ENCODE results near the gene MLLT6.

MLLT6 gene

DNA sequence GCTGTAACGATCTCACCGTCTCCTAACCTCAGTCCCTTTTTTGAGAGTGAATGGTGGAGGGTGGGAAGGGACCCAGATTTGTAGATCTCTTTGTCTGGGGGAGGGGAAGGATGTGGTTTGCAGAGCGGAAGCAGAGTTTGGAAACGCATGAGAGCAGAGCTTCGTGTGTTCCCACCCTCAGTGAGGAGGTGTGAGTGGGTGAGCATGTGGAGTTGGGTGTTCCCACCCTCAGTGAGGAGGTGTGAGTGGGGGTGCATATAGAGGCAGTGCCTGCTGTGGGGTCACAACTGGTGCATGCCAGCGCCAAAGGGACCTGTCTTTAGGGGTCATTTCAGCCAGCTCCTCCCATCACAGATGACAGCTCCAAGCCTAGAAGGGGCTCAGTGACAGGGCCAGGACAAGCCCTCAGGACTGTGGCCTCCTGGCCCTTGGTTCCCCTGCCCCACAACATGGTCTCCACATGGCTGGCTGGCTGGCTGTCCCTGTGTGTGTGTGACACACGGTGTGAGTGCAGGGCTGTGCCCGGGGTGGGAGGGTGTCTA, 23.3 kb downstream of the MLLT6 start:
- TF ChIP-seq, protein P1, sequence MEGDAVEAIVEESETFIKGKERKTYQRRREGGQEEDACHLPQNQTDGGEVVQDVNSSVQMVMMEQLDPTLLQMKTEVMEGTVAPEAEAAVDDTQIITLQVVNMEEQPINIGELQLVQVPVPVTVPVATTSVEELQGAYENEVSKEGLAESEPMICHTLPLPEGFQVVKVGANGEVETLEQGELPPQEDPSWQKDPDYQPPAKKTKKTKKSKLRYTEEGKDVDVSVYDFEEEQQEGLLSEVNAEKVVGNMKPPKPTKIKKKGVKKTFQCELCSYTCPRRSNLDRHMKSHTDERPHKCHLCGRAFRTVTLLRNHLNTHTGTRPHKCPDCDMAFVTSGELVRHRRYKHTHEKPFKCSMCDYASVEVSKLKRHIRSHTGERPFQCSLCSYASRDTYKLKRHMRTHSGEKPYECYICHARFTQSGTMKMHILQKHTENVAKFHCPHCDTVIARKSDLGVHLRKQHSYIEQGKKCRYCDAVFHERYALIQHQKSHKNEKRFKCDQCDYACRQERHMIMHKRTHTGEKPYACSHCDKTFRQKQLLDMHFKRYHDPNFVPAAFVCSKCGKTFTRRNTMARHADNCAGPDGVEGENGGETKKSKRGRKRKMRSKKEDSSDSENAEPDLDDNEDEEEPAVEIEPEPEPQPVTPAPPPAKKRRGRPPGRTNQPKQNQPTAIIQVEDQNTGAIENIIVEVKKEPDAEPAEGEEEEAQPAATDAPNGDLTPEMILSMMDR (IDR thresholded peaks at IDR 0.05; ENCODE audit: insufficient read depth, low read length, missing control alignments) = no peak
- no peak for DNase-seq (ENCODE audit: low read depth, low spot score)
- ChIA-PET CTCF (interaction anchor here (0.9 to 2.9 kb wide), 8 partner anchors 9 to 52 kb away, joined by 3 to 23 read pairs (median 8); partner anchors contain the start of genes EPOP and PSMB3), POLR2A (interaction anchor here (0.6 kb wide), 1 partner anchor 22 kb away, joined by 3 read pairs; no protein-coding TSS in a partner anchor)
- no peak overlapping the region for H3K4me3 ChIP-seq (ENCODE audit: low read depth, low read length)

DNA sequence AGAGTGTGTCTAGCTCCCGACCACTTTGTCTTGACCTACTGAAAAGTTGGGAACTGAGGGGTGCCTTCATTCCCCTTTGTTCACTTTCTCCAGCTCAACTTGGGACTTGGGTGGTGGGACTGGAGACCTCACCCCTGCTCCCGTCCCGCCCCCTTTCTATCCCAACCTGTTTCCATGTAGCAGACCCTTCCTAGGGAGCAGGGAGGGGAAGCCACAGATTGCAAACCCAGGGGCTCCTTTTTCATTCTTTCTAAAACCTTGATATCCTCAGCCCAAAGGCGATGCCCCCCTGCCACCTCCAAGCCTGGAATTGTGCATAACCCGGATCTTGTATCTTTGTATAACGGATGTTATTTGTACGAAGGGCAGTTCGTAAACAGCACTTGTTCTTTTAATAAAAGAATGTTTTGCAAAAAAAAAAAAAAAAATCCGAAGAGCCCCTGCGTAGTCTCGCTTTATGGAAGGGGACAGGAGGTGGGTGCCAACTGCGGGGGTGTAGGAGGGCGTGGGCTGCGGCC, 24.4 kb downstream of the MLLT6 start:
- ChIA-PET CTCF (interaction anchor here (0.8 to 2.9 kb wide), 11 partner anchors 8 to 424 kb away, joined by 3 to 23 read pairs (median 5); partner anchors contain the start of genes EPOP and PSMB3), POLR2A (interaction anchor here (0.6 kb wide), 1 partner anchor 527 kb away, joined by 3 read pairs; no protein-coding TSS in a partner anchor)
- H3K4me3 ChIP-seq (ENCODE audit: low read depth, low read length) = peak overlapping the region; percentile 77
- TF ChIP-seq, protein P1 (IDR thresholded peaks at IDR 0.05; ENCODE audit: insufficient read depth, low read length, missing control alignments) = no peak
- DNase-seq (ENCODE audit: low read depth, low spot score) = no peak

DNA sequence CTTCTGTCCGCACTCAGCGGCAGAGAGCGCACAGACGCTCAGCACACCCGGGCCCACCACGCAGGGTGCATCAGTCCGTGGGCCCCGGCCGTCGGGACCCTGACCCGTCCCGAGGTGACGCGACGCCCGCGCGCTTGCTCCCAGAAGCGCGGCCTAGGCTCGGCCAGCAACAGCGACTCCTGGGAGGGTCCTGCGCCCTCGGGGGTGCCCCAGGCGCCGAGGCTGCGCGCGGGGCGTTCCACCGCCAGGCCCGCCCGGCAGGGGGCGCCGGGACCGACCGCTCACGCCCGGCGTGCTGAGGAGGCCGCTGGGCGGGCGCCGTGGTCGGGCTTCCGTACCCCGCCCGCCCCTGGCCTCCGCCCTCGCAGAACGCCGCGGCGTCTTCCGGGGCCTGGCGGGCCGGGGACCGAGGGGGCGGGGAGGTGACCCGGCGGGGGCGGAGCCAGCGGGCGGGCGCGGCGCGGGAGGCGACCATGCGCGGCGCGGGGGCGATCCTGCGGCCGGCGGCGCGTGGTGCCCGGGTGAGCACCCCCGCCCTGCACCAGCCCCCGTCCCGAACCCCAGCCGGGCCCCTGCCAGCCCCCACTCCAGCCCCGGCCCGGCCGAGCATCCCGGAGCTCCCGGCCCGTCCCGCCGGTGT, 24.9 kb downstream of the MLLT6 start, which contains the start of gene CISD3:
Gene CISD3 (plus strand): TSS at position 456 of the 640 bp plus-strand sequence. CDS start 18 bp downstream, at position 474.
- CTCF ChIA-PET = interaction anchor here (0.8 to 2.6 kb wide), 11 partner anchors 8 to 423 kb away, joined by 3 to 22 read pairs (median 3); partner anchors contain the start of genes EPOP and PLXDC1
- POLR2A ChIA-PET = interaction anchor here (1.0 kb wide), 2 partner anchors 140 to 154 kb away, joined by 4 read pairs; partner anchors contain the start of gene LASP1
- DNase-seq (ENCODE audit: low read depth, low spot score) = no peak
- H3K4me3 ChIP-seq (ENCODE audit: low read depth, low read length) = peak within 1 kb of the TSS; percentile 77
- TF ChIP-seq, protein P1 (IDR thresholded peaks at IDR 0.05; ENCODE audit: insufficient read depth, low read length, missing control alignments) = peak; percentile 56

DNA sequence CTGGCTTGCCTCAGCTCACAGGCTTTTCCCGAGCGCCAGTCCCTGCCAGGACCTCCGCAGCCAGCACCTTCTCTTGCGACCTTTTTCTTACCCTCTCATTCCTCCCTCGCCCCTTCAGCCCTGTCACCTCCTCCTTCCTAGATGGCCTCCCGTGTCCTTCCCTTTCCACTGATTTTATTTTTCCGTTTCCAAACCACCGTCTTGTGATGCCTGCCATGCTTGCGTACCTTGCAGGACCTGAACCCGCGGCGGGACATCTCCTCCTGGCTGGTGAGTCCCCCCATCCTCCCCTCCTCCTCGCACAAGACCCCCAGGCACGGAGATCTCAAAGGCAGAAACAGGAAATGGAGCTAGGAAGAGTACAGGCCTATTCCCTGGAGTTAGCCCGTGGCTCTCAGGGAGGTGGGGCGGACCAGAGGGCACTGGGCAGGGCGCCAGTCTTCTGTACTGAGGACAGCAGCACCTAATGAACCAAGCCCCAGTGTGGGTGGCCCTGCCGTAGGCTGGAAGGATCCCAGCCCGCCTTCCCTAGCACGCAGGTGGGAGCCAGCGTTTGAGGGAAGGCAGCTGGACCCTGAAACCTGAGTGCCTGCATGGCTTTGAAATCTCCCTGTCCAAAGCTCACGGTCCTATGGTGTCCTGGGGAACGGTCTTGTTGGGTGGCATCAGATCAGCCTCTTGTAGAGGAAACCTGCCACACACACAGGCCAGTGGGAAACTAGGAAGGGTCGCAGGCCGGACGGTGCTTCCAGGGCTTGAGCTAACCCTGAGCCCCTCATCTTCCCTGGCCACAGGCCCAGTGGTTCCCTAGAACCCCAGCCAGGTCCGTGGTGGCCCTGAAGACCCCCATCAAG, 25.7 kb downstream of the MLLT6 start:
- POLR2A ChIA-PET = interaction anchor here (1.0 kb wide), 2 partner anchors 139 to 153 kb away, joined by 4 read pairs; partner anchors contain the start of gene LASP1
- peak overlapping the region; percentile 77 for H3K4me3 ChIP-seq (ENCODE audit: low read depth, low read length)
- TF ChIP-seq, protein P1 (IDR thresholded peaks at IDR 0.05; ENCODE audit: insufficient read depth, low read length, missing control alignments) = no peak
- no peak for DNase-seq (ENCODE audit: low read depth, low spot score)
- CTCF ChIA-PET = interaction anchor here (0.9 to 2.3 kb wide), 11 partner anchors 9 to 421 kb away, joined by 3 to 22 read pairs (median 3); partner anchors contain the start of genes EPOP, PLXDC1 and PSMB3

DNA sequence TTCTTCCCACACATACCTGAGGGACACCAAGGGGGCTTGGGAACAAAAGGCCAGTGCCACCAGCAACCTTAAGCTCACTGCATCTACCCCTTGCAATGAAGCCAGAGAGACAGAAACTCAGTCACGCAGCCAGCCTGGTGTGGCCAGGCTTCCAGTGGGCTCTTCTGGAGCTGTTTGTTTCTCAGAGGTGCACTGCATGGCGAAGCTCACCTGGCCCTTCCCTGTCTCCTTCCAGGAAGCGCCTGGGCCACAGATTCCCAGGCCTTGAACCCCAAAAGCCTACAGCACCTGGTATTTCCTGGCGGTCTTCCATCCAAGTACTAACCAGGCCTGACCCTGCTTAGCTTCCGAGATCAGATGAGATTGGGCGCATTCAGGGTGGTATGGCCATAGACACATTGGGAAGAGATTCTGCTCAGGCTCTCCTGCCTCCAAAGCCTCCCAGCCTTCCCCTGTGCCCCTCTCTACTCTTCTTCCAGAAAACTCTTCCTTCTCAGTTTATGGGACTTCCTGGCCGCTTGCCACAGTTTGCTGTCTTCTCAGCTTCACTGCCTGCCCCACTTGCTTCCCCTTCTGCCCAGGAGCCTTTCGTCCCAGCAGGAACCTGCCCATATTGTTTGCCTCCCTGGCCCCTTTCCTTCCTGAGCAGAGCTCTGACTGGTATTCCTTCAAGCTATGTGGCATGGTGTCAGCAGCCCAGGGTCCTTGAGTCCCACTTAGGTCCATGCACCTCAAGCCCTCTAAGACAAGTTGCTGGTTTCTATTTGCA, 26.6 kb downstream of the MLLT6 start:
- TF ChIP-seq, protein P1 (IDR thresholded peaks at IDR 0.05; ENCODE audit: insufficient read depth, low read length, missing control alignments) = no peak
- no peak overlapping the region; the same call in 1 of the 2 replicates for H3K4me3 ChIP-seq (ENCODE audit: low read depth, low read length)
- ChIA-PET CTCF (interaction anchor here (1.0 to 2.3 kb wide), 12 partner anchors 8 to 420 kb away, joined by 3 to 22 read pairs (median 3); partner anchors contain the start of genes EPOP, PLXDC1 and PSMB3), POLR2A (no interaction called here)
- no peak for DNase-seq (ENCODE audit: low read depth, low spot score)

All from AG04449 (cell line).